GM23338 (cell line): Measurements from ENCODE around the gene ZFR. TPM values are rescaled to one million over a fixed set of nuclear protein-coding genes. Genes with fewer than 3 reads are reported as not detected.

Experiments
- ATAC-seq: fragments of 200-7000 bp; cut with Tn5 transposase; 3 replicates; pipeline ENCODE4 v1.9.1; 2020
- DNase-seq: peaks from one replicate; pipeline ENCODE4 v3.0.0-alpha.2; 2015; ENCODE audit warnings: low spot score
- H2AFZ ChIP-seq: fragments of 200-600 bp; sonication (generic); 2 replicates; pipeline ENCODE4 v1.8.0; 2016; ENCODE audit warnings: antibody characterized with exemption, mild to moderate bottlenecking, moderate library complexity
- H3F3A ChIP-seq: fragments of 200-600 bp; sonication (generic); replicated peaks from 2 replicates; pipeline ENCODE4 v1.8.0; 2017; ENCODE audit warnings: antibody characterized with exemption, mixed run types, low read depth
- H3K27ac ChIP-seq: fragments of 200-600 bp; sonication (generic); 2 replicates; pipeline ENCODE4 v1.6.1; 2016; ENCODE audit warnings: low read depth
- H3K27me3 ChIP-seq: fragments of 200-600 bp; sonication (generic); 2 replicates; pipeline ENCODE4 v1.8.0; 2016; ENCODE audit warnings: mild to moderate bottlenecking, mixed run types, moderate library complexity; ENCODE audit not compliant: insufficient read depth
- H3K36me3 ChIP-seq: fragments of 200-600 bp; sonication (generic); 2 replicates; pipeline ENCODE4 v1.8.0; 2016; ENCODE audit warnings: mild to moderate bottlenecking; ENCODE audit not compliant: insufficient read depth
- H3K4me1 ChIP-seq: fragments of 200-600 bp; sonication (generic); 2 replicates; pipeline ENCODE4 v1.8.0; 2016; ENCODE audit warnings: mild to moderate bottlenecking, moderate library complexity; ENCODE audit not compliant: insufficient read depth
- H3K4me2 ChIP-seq: fragments of 200-600 bp; sonication (generic); 2 replicates; pipeline ENCODE4 v1.7.1; 2017; ENCODE audit warnings: mixed run types
- H3K4me3 ChIP-seq: fragments of 200-600 bp; sonication (generic); 2 replicates; pipeline ENCODE4 v1.6.1; 2016; ENCODE audit warnings: mixed run types
- H3K79me2 ChIP-seq: fragments of 200-600 bp; sonication (generic); replicated peaks from 2 replicates; pipeline ENCODE4 v1.8.0; 2017; ENCODE audit warnings: mild to moderate bottlenecking; ENCODE audit not compliant: insufficient read depth
- H3K9me2 ChIP-seq: fragments of 200-600 bp; sonication (generic); 2 replicates; pipeline ENCODE4 v1.8.0; 2017; ENCODE audit not compliant: insufficient read depth
- H4K20me1 ChIP-seq: fragments of 200-600 bp; sonication (generic); replicated peaks from 2 replicates; pipeline ENCODE4 v1.8.0; 2017; ENCODE audit warnings: mild to moderate bottlenecking; ENCODE audit not compliant: insufficient read depth
- H3K27ac Mint-ChIP-seq: 2 replicates; pipeline ENCODE4 v1.8.0; 2020; ENCODE audit warnings: inconsistent platforms, mild to moderate bottlenecking, moderate library complexity, mixed read lengths
- H3K27me3 Mint-ChIP-seq: 3 replicates; pipeline ENCODE4 v1.8.0; 2022; ENCODE audit warnings: low read depth, mild to moderate bottlenecking, moderate library complexity, mixed read lengths, inconsistent platforms; ENCODE audit not compliant: insufficient read depth, poor library complexity
- H3K36me3 Mint-ChIP-seq: 3 replicates; pipeline ENCODE4 v1.8.0; 2021; ENCODE audit warnings: low read depth, mild to moderate bottlenecking, inconsistent platforms, moderate library complexity, mixed read lengths
- H3K4me1 Mint-ChIP-seq: 3 replicates; pipeline ENCODE4 v1.8.0; 2020; ENCODE audit warnings: mild to moderate bottlenecking, inconsistent platforms, mixed read lengths
- H3K4me3 Mint-ChIP-seq: 3 replicates; pipeline ENCODE4 v1.8.0; 2021; ENCODE audit warnings: moderate library complexity, mild to moderate bottlenecking, inconsistent platforms, mixed read lengths
- H3K9me3 Mint-ChIP-seq: 3 replicates; pipeline ENCODE4 v1.8.0; 2020; ENCODE audit warnings: moderate library complexity, mild to moderate bottlenecking, inconsistent platforms, mixed read lengths
- CREB1 ChIP-seq: fragments of 250-450 bp; sonication (Bioruptor Pico); IDR thresholded peaks from 2 replicates; pipeline ENCODE4 v1.5.0; 2020; ENCODE audit warnings: low read depth, mild to moderate bottlenecking, moderate library complexity
- EZH2 ChIP-seq: fragments of 200-600 bp; sonication (generic); IDR thresholded peaks from one replicate; pipeline ENCODE4 v1.8.0; 2017; ENCODE audit warnings: antibody characterized with exemption, mild to moderate bottlenecking, low read depth; ENCODE audit not compliant: unreplicated experiment
- POLR2AphosphoS5 ChIP-seq: IDR thresholded peaks from 2 replicates; pipeline ENCODE4 v1.6.1; 2016; ENCODE audit warnings: antibody characterized with exemption, low read depth
- STAT1 ChIP-seq: IDR thresholded peaks from one replicate; pipeline ENCODE4 v1.6.1; 2016; ENCODE audit warnings: antibody characterized with exemption; ENCODE audit not compliant: unreplicated experiment
- ZNF114 ChIP-seq: fragments of 250-450 bp; sonication (Bioruptor Pico); IDR thresholded peaks from 2 replicates; pipeline ENCODE4 v1.5.0; 2020; ENCODE audit warnings: mild to moderate bottlenecking, moderate library complexity
- ZNF331 ChIP-seq: fragments of 250-450 bp; sonication (Bioruptor Pico); IDR thresholded peaks from 2 replicates; pipeline ENCODE4 v1.5.0; 2020; ENCODE audit warnings: low read depth, mild to moderate bottlenecking, moderate library complexity
- polyA plus RNA-seq: library from polyadenylated mRNA; unstranded; fragments of >200 nt; fragmentation: Nextera tagmentation; extraction: Ambion mirVana; gene quantifications from 2 replicates; pipeline ENCODE4 v1.2.1, GENCODE V29; 2016
- total RNA-seq: library from RNA; depleted of rRNA; stranded (reverse); fragments of >200 nt; shearing (Covaris generic); gene quantifications from 2 replicates; pipeline ENCODE4 v1.2.3, GENCODE V29; 2014
- TF ChIP-seq, protein P1 (sequence below), 2 experiments: fragments of 200-600 bp in 1 of 2; sonication (generic) in 1 of 2; conservative IDR thresholded peaks; 2 replicates each; pipeline versions ENCODE4 v1.5.1 to v1.6.1; 2016 to 2017; ENCODE audit warnings: antibody characterized with exemption in 2 of 2, low read depth in 2 of 2, mild to moderate bottlenecking in 2 of 2, moderate library complexity in 1 of 2
- TF ChIP-seq, protein P2 (sequence below): fragments of 250-450 bp; sonication (Bioruptor Pico); IDR thresholded peaks from 2 replicates; pipeline ENCODE4 v1.5.0; 2020; ENCODE audit warnings: mild to moderate bottlenecking, moderate library complexity

ZFR gene
- total and polyA plus RNA-seq, 2 experiments from 2014 or later = 92.4 to 103 TPM

DNA sequence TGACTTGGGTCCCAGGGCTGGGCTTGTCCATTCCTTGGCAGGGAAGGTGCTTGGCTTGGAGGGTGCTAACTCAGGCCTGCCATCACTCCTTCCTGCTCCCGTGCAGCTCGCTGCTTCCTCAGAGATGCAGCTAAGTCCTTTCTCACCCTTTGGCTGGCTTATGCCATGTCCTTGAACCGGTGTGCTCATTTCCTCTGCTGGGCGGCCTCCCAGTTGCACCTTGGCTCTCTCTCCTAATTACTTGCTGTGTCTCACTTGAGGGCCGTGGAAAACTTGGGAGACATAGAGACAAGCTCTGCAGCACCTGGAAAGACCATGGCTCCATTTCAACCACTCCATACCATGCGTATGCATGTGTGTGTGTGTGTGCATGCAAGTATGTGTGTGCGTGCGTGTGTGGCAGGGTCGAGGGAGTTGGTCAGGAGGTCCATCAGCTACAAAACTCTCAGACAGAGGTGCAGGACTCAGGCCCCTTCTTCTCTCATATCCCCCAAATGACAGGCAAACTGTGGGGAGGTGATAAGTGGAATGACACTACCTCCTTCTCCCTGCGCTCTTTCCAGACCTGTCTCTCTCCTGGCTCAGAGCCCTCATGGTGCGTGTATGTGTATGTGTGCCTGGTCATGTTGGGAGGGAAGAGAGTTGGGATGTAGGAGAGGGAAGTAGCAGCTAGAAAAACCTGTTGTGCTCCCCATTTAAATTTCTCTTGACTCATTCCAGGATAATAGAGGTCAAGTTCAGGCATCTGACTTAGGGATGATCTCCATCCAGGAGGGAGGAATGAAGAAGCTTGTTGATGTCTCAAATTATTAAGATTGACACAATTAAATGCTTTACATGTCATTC is 114.2 kb downstream of the ZFR start (continued):
- TF ChIP-seq ZNF114 (CRISPR knock-in tag) (no peak), CREB1 (CRISPR knock-in tag) (no peak), STAT1 (no peak), EZH2 (no peak)
- TF ChIP-seq, protein P1, sequence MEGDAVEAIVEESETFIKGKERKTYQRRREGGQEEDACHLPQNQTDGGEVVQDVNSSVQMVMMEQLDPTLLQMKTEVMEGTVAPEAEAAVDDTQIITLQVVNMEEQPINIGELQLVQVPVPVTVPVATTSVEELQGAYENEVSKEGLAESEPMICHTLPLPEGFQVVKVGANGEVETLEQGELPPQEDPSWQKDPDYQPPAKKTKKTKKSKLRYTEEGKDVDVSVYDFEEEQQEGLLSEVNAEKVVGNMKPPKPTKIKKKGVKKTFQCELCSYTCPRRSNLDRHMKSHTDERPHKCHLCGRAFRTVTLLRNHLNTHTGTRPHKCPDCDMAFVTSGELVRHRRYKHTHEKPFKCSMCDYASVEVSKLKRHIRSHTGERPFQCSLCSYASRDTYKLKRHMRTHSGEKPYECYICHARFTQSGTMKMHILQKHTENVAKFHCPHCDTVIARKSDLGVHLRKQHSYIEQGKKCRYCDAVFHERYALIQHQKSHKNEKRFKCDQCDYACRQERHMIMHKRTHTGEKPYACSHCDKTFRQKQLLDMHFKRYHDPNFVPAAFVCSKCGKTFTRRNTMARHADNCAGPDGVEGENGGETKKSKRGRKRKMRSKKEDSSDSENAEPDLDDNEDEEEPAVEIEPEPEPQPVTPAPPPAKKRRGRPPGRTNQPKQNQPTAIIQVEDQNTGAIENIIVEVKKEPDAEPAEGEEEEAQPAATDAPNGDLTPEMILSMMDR (conservative IDR thresholded peaks at IDR 0.05; ENCODE audit: low read depth in 2 of 2) = no peak

DNA sequence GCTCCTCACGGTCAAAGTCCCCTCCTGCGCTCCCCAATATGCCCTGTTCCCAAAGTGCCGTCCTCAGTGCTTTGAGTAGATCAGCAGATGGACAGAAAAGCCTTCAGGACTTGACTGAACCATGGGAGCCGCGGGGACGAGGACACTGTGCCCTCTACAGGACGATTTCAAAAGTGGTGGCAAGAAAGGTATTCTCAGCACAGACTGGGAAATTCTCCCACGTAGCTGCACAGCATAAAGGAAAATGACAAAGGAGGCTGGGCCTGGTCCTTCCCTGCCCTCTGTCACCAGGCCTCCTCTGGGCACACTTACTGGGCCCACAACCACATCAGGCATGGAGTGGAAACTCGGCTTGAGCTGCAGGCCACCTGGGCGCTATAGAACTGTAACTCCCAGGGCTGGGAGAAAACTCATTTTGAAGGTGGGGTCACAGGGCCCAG is 115.1 kb downstream of the ZFR start:
- H3K4me3 ChIP-seq = no peak overlapping the region
- H3K79me2 ChIP-seq = no peaks in the 10 kb centered on the region
- peaks cover 9% of the 10 kb centered on the region; the same call in 1 of the 3 replicates for H3K4me1 Mint-ChIP-seq
- no peak overlapping the region for H3K27ac ChIP-seq
- peaks cover 6% of the 10 kb centered on the region; the same call in 2 of the 3 replicates for H3K9me3 Mint-ChIP-seq
- H2AFZ ChIP-seq = peak overlapping the region; percentile 91; the same call in 1 of the 2 replicates
- H4K20me1 ChIP-seq = no peaks in the 10 kb centered on the region
- H3K9me2 ChIP-seq = no peaks in the 10 kb centered on the region
- H3K4me1 ChIP-seq = no peaks in the 10 kb centered on the region
- peak overlapping the region; percentile 53; the same call in 1 of the 2 replicates for H3K27ac Mint-ChIP-seq
- H3K36me3 ChIP-seq = no peaks in the 10 kb centered on the region
- DNase-seq (peak; percentile 89), ATAC-seq (peak; percentile 98)
- no peaks in the 10 kb centered on the region for H3K27me3 ChIP-seq
- no peaks in the 10 kb centered on the region for H3F3A ChIP-seq
- H3K36me3 Mint-ChIP-seq = no peaks in the 10 kb centered on the region; the same call in 2 of the 3 replicates
- no peak overlapping the region for H3K4me2 ChIP-seq
- TF ChIP-seq, protein P2, sequence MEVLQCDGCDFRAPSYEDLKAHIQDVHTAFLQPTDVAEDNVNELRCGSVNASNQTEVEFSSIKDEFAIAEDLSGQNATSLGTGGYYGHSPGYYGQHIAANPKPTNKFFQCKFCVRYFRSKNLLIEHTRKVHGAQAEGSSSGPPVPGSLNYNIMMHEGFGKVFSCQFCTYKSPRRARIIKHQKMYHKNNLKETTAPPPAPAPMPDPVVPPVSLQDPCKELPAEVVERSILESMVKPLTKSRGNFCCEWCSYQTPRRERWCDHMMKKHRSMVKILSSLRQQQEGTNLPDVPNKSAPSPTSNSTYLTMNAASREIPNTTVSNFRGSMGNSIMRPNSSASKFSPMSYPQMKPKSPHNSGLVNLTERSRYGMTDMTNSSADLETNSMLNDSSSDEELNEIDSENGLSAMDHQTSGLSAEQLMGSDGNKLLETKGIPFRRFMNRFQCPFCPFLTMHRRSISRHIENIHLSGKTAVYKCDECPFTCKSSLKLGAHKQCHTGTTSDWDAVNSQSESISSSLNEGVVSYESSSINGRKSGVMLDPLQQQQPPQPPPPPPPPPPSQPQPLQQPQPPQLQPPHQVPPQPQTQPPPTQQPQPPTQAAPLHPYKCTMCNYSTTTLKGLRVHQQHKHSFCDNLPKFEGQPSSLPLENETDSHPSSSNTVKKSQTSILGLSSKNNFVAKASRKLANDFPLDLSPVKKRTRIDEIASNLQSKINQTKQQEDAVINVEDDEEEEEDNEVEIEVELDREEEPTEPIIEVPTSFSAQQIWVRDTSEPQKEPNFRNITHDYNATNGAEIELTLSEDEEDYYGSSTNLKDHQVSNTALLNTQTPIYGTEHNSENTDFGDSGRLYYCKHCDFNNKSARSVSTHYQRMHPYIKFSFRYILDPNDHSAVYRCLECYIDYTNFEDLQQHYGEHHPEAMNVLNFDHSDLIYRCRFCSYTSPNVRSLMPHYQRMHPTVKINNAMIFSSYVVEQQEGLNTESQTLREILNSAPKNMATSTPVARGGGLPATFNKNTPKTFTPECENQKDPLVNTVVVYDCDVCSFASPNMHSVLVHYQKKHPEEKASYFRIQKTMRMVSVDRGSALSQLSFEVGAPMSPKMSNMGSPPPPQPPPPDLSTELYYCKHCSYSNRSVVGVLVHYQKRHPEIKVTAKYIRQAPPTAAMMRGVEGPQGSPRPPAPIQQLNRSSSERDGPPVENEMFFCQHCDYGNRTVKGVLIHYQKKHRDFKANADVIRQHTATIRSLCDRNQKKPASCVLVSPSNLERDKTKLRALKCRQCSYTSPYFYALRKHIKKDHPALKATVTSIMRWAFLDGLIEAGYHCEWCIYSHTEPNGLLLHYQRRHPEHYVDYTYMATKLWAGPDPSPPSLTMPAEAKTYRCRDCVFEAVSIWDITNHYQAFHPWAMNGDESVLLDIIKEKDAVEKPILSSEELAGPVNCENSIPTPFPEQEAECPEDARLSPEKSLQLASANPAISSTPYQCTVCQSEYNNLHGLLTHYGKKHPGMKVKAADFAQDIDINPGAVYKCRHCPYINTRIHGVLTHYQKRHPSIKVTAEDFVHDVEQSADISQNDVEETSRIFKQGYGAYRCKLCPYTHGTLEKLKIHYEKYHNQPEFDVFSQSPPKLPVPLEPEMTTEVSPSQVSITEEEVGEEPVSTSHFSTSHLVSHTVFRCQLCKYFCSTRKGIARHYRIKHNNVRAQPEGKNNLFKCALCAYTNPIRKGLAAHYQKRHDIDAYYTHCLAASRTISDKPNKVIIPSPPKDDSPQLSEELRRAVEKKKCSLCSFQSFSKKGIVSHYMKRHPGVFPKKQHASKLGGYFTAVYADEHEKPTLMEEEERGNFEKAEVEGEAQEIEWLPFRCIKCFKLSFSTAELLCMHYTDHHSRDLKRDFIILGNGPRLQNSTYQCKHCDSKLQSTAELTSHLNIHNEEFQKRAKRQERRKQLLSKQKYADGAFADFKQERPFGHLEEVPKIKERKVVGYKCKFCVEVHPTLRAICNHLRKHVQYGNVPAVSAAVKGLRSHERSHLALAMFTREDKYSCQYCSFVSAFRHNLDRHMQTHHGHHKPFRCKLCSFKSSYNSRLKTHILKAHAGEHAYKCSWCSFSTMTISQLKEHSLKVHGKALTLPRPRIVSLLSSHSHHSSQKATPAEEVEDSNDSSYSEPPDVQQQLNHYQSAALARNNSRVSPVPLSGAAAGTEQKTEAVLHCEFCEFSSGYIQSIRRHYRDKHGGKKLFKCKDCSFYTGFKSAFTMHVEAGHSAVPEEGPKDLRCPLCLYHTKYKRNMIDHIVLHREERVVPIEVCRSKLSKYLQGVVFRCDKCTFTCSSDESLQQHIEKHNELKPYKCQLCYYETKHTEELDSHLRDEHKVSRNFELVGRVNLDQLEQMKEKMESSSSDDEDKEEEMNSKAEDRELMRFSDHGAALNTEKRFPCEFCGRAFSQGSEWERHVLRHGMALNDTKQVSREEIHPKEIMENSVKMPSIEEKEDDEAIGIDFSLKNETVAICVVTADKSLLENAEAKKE (CRISPR knock-in tag) = 0 out of 2 replicates have a peak, but pooled peaks have one; percentile 31
- TF ChIP-seq, protein P1 (conservative IDR thresholded peaks at IDR 0.05; ENCODE audit: low read depth in 2 of 2) = peak; percentile 74 to 91
- TF ChIP-seq STAT1 (no peak), ZNF331 (no peak), POLR2AphosphoS5 (no peak)
- H3K27me3 Mint-ChIP-seq = peaks cover 12% of the 10 kb centered on the region
- no peak overlapping the region for H3K4me3 Mint-ChIP-seq
